Prostate gland (tissue), 2 donors: ENCODE data around the gene NTN1. TPM values are rescaled to one million over a fixed set of nuclear protein-coding genes. Genes with fewer than 3 reads are reported as not detected.

Source experiments
- DNase-seq: peaks from one replicate; pipeline ENCODE4 v3.0.0-alpha.2; 2019; ENCODE audit warnings: low spot score
- H3K27ac ChIP-seq, 2 donors: fragments of 200-600 bp; sonication (generic); 2 replicates each; pipeline ENCODE4 v1.5.1; 2017 to 2019
- H3K27me3 ChIP-seq: fragments of 200-600 bp; sonication (generic); replicated peaks from 2 replicates; pipeline ENCODE4 v1.5.1; 2019; ENCODE audit not compliant: insufficient read depth
- H3K36me3 ChIP-seq, 2 donors: fragments of 200-600 bp; sonication (generic); 1 replicate in 1 of 2; 2 replicates in 1 of 2; pipeline versions ENCODE4 v1.5.1 to v1.8.1; 2017 to 2019
- H3K4me1 ChIP-seq: fragments of 200-600 bp; sonication (generic); replicated peaks from 2 replicates; pipeline ENCODE4 v1.5.1; 2019
- H3K4me3 ChIP-seq, 2 donors: fragments of 200-600 bp; sonication (generic); 2 replicates each; pipeline ENCODE4 v1.5.1; 2017 to 2019
- H3K9me3 ChIP-seq: fragments of 200-600 bp; sonication (generic); 2 replicates; pipeline ENCODE4 v1.5.1; 2017
- CTCF ChIP-seq, 4 experiments: fragments of 200-600 bp in 2 of 4; fragments of 450-650 bp in 2 of 4; sonication (generic) in 2 of 4; IDR thresholded peaks; 1 replicate in 3 of 4; 2 replicates in 1 of 4; pipeline ENCODE4 v1.5.1; 2016 to 2019; ENCODE audit warnings: antibody characterized with exemption in 4 of 4, mild to moderate bottlenecking in 2 of 4, moderate library complexity in 2 of 4
- POLR2A ChIP-seq: fragments of 450-650 bp; IDR thresholded peaks from one replicate; pipeline ENCODE4 v1.6.1; 2016; ENCODE audit warnings: antibody characterized with exemption, mild to moderate bottlenecking
- POLR2AphosphoS5 ChIP-seq: sonication (generic); formaldehyde crosslinking; IDR thresholded peaks from one replicate; pipeline ENCODE4 v1.6.1; 2017; ENCODE audit warnings: antibody characterized with exemption
- WGBS: methylation state at CpG from one replicate; pipeline ENCODE4 v1.1.5; 2018; 5-methylcytosine and 5-hydroxymethylcytosine counted together
- intact Hi-C: fragments of 100-400 bp; cut with DNase I; formaldehyde crosslinking; loops from one replicate; pipeline ENCODE4 v1.14.2; 2022
- total RNA-seq, 2 donors: library from RNA; depleted of rRNA; stranded (reverse); fragments of >200 nt; gene quantifications; one replicate each; pipeline ENCODE4 v1.1.0, GENCODE V29; 2016

The NTN1 gene
- total RNA-seq, 2 donors from 2014 or later, result 9.2 to 11.4 TPM

- H3K27ac ChIP-seq, result no peak overlapping the region
- TF ChIP-seq POLR2A (no peak), POLR2AphosphoS5 (no peak), CTCF (IDR thresholded peaks at IDR 0.05) (no peak)
- H3K36me3 ChIP-seq, result no peaks in the 10 kb centered on the region
- no peaks in the 10 kb centered on the region for H3K4me1 ChIP-seq
- DNase-seq, result no peak
- intact Hi-C loops, result no loop called here
- no peak overlapping the region for H3K4me3 ChIP-seq
- 77% methylated on average over 4 of the region's 4 CpGs for WGBS
- H3K27me3 ChIP-seq, result no peaks in the 10 kb centered on the region
- no peaks in the 10 kb centered on the region for H3K9me3 ChIP-seq
These were observed 88.6 kb downstream of the NTN1 start for GRCh38 chr17:9109933-9110332.

GRCh38 chr17:9110501-9110900 is 89.2 kb downstream of the NTN1 start:
- TF ChIP-seq CTCF (IDR thresholded peaks at IDR 0.05) (no peak), POLR2AphosphoS5 (no peak), POLR2A (no peak)
- no peaks in the 10 kb centered on the region for H3K9me3 ChIP-seq
- H3K4me3 ChIP-seq, result no peak overlapping the region
- no peaks in the 10 kb centered on the region for H3K27me3 ChIP-seq
- no peaks in the 10 kb centered on the region for H3K4me1 ChIP-seq
- intact Hi-C loops, result no loop called here
- no peak overlapping the region for H3K27ac ChIP-seq
- no peaks in the 10 kb centered on the region for H3K36me3 ChIP-seq
- no peak for DNase-seq
- 97% methylated on average over 7 of the region's 7 CpGs for WGBS

- no peaks in the 10 kb centered on the region for H3K36me3 ChIP-seq
- H3K27ac ChIP-seq, result peak overlapping the region; percentile 37 to 63
- no peaks in the 10 kb centered on the region for H3K4me1 ChIP-seq
- H3K9me3 ChIP-seq, result no peaks in the 10 kb centered on the region
- H3K4me3 ChIP-seq, result peak overlapping the region; percentile 10 to 26
- H3K27me3 ChIP-seq, result no peaks in the 10 kb centered on the region
- WGBS, result 18% methylated on average over 37 of the region's 41 CpGs
- TF ChIP-seq POLR2A (no peak), POLR2AphosphoS5 (peak; percentile 12), CTCF (IDR thresholded peaks at IDR 0.05) (peak in 3 of 4 experiments; percentile 23 to 64 (median 29))
- intact Hi-C loops, result no loop called here
- DNase-seq, result peak; percentile 26
These were observed 94.2 kb downstream of the NTN1 start for GRCh38 chr17:9115214-9116191.

DNA sequence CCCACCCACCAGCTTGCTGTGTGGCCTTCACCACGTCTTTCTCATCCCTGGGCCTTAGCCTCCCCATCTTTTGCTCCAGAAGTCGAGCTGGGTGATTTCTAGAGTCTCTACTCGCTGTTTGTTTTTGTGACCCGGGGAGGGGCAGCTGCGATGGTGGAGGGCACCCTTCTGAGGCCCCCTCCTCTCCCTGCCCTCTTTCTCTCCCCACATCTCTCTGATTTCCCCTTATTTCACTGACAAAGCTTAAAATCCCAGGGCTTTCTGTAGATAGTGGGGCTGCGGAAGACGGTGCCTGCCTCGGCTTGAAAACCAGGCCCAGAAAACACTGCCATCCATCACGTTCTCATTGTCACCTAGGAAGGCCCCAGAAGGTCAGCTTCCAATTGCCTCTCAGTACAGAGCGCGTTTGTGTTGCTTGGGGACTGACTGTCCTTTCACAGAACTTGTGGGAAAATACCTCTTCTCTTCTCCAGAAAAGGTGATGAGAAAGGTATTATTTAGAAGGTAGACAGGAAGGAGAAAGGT is 95.1 kb downstream of the NTN1 start:
- 87% methylated on average over 11 of the region's 11 CpGs for WGBS
- DNase-seq, result no peak
- H3K4me3 ChIP-seq, result no peak overlapping the region
- no peaks in the 10 kb centered on the region for H3K4me1 ChIP-seq
- no peaks in the 10 kb centered on the region for H3K27me3 ChIP-seq
- intact Hi-C loops, result no loop called here
- no peaks in the 10 kb centered on the region for H3K9me3 ChIP-seq
- no peaks in the 10 kb centered on the region for H3K36me3 ChIP-seq
- H3K27ac ChIP-seq, result peak overlapping the region in 1 of 2 donors; percentile 37
- TF ChIP-seq POLR2A (no peak), CTCF (IDR thresholded peaks at IDR 0.05) (no peak), POLR2AphosphoS5 (no peak)
